Omental fat pad (tissue), 4 donors: ENCODE results near the gene SLC22A7. TPM values are rescaled to one million over a fixed set of nuclear protein-coding genes. Genes with fewer than 3 reads are reported as not detected.

Experiments
- ATAC-seq: fragments of 150-250 bp; one replicate; pipeline ENCODE4 v1.9.1; 2016; ENCODE audit warnings: mild to moderate bottlenecking, moderate library complexity; ENCODE audit not compliant: low FRiP score
- DNase-seq: peaks from one replicate; pipeline ENCODE4 v3.0.0-alpha.2; 2019; ENCODE audit warnings: low spot score
- CTCF ChIP-seq, 3 donors: fragments of 450-650 bp; IDR thresholded peaks; one replicate each; pipeline ENCODE4 v1.5.1; 2016 to 2017; ENCODE audit warnings: antibody characterized with exemption in 3 of 3, mild to moderate bottlenecking in 3 of 3, moderate library complexity in 2 of 3
- total RNA-seq, 4 donors: library from RNA; depleted of rRNA; stranded (reverse); fragments of >200 nt; gene quantifications; one replicate each; pipeline ENCODE4 v1.1.0, GENCODE V29; 2016

The SLC22A7 gene
- total RNA-seq, 4 donors from 2014 or later: not detected

- TF ChIP-seq CTCF (IDR thresholded peaks at IDR 0.05): no peak
- DNase-seq: no peak
- no peak for ATAC-seq
Observed at GRCh38 chr6:43290339-43290904, 7.6 kb upstream of the SLC22A7 start.

GRCh38 chr6:43290905-43291355 is 7.1 kb upstream of the SLC22A7 start:
- TF ChIP-seq CTCF (IDR thresholded peaks at IDR 0.05): no peak
- DNase-seq: no peak
- no peak for ATAC-seq

GRCh38 chr6:43291708-43292107 is 6.4 kb upstream of the SLC22A7 start:
- DNase-seq (no peak), ATAC-seq (no peak)
- no peak for TF ChIP-seq CTCF (IDR thresholded peaks at IDR 0.05)

- TF ChIP-seq CTCF (IDR thresholded peaks at IDR 0.05): no peak
- ATAC-seq: no peak
- no peak for DNase-seq
Observed at GRCh38 chr6:43292341-43292740, 5.7 kb upstream of the SLC22A7 start.

GRCh38 chr6:43292763-43293318 is 5.2 kb upstream of the SLC22A7 start:
- TF ChIP-seq CTCF (IDR thresholded peaks at IDR 0.05): no peak
- ATAC-seq (no peak), DNase-seq (no peak)

GRCh38 chr6:43293698-43294097 is 4.4 kb upstream of the SLC22A7 start:
- no peak for ATAC-seq
- TF ChIP-seq CTCF (IDR thresholded peaks at IDR 0.05): no peak

GRCh38 chr6:43294536-43294935 is 3.5 kb upstream of the SLC22A7 start:
- ATAC-seq (no peak), DNase-seq (no peak)
- TF ChIP-seq CTCF (IDR thresholded peaks at IDR 0.05): no peak

More at GRCh38 chr6:43293698-43294097, 4.4 kb upstream of the SLC22A7 start:
- no peak for DNase-seq
